Body of pancreas (tissue), 2 donors: ENCODE data around the gene KCNK17. TPM values are rescaled to one million over a fixed set of nuclear protein-coding genes. Genes with fewer than 3 reads are reported as not detected.

ENCODE experiments used
- total RNA-seq, 2 donors: library from RNA; depleted of rRNA; stranded (reverse); fragments of >200 nt; gene quantifications; one replicate each; pipeline ENCODE4 v1.1.0, GENCODE V29; 2016

Gene KCNK17
- total RNA-seq, 2 donors from 2014 or later: 1.6 to 2.3 TPM

Other genes with a start within 250 kb of the KCNK17 start
- gene SAYSD1, start 199.2 kb downstream of the KCNK17 start, total RNA-seq: 10 to 100 TPM in 1 of 2 donors, 1 to 10 TPM in 1; 9.2 to 11.4 TPM
- gene KCNK5, start 84.9 kb downstream of the KCNK17 start, total RNA-seq: 10 to 100 TPM; 16.9 to 31.0 TPM
- 1 to 10 TPM in 1 of 2 donors, not detected in 1; 2.9 TPM for gene KCNK16, start 8.3 kb upstream of the KCNK17 start, total RNA-seq